Fibroblast of pulmonary artery (primary cell): ENCODE measurements around the gene WDHD1.
"Not testable (repeated sequence)": the region's sequence is repeated elsewhere in the genome, so short reads cannot be mapped to it uniquely, and the experiment has no call there.

Experiments used
- DNase-seq: peaks from one replicate; pipeline ENCODE4 v3.0.0-alpha.2; 2010; ENCODE audit warnings: low read depth
- H3K4me3 ChIP-seq: replicated peaks from 2 replicates; pipeline ENCODE4 v1.5.1; 2011; ENCODE audit warnings: low read depth, mild to moderate bottlenecking, control low read depth, low read length, moderate library complexity
- CTCF ChIP-seq: IDR thresholded peaks from 2 replicates; pipeline ENCODE4 v1.5.1; 2011; ENCODE audit warnings: mild to moderate bottlenecking, control low read depth, low read length, inconsistent platforms; ENCODE audit errors: missing control alignments

WDHD1 gene

GRCh38 chr14:54967496-54967895 is 59.4 kb downstream of the WDHD1 start:
- no peak overlapping the region for H3K4me3 ChIP-seq
- no peak for DNase-seq

GRCh38 chr14:54955143-54955542 is 71.8 kb downstream of the WDHD1 start:
- DNase-seq = no peak
- TF ChIP-seq CTCF = no peak
- no peak overlapping the region for H3K4me3 ChIP-seq

More at GRCh38 chr14:54967496-54967895, 59.4 kb downstream of the WDHD1 start:
- TF ChIP-seq CTCF = no peak

GRCh38 chr14:54953609-54954008 is 73.3 kb downstream of the WDHD1 start:
- not testable (repeated sequence) for H3K4me3 ChIP-seq, DNase-seq

- DNase-seq, H3K4me3 ChIP-seq: not testable (repeated sequence)
These were observed 74.1 kb downstream of the WDHD1 start for GRCh38 chr14:54952803-54953202.

GRCh38 chr14:54947230-54947629 is 79.7 kb downstream of the WDHD1 start:
- H3K4me3 ChIP-seq = no peak overlapping the region
- no peak for TF ChIP-seq CTCF
- DNase-seq = no peak

- DNase-seq = no peak
- H3K4me3 ChIP-seq = no peak overlapping the region
- TF ChIP-seq CTCF = no peak
These were observed 80.4 kb downstream of the WDHD1 start for GRCh38 chr14:54946500-54946899.

- no peak for DNase-seq
- TF ChIP-seq CTCF = no peak
- H3K4me3 ChIP-seq = no peak overlapping the region
These were observed 82.0 kb downstream of the WDHD1 start for GRCh38 chr14:54944737-54945391.

GRCh38 chr14:54942913-54943312 is 84.0 kb downstream of the WDHD1 start:
- no peak for TF ChIP-seq CTCF
- no peak overlapping the region for H3K4me3 ChIP-seq
- no peak for DNase-seq
